NCI-H510A (cell line): Measurements from ENCODE around the gene DUSP22.
"Not testable (repeated sequence)": the region's sequence is repeated elsewhere in the genome, so short reads cannot be mapped to it uniquely, and the experiment has no call there.

Experiments
- DNase-seq: peaks from one replicate; lab custom pipeline; 2025; lab: John Stamatoyannopoulos, UW

DUSP22 gene

GRCh38 chr6:323730-324088 lies 31.4 kb downstream of the DUSP22 start:
- no peak for DNase-seq

- DNase-seq, result no peak
Measured at GRCh38 chr6:324116-324728, 31.9 kb downstream of the DUSP22 start.

DNA sequence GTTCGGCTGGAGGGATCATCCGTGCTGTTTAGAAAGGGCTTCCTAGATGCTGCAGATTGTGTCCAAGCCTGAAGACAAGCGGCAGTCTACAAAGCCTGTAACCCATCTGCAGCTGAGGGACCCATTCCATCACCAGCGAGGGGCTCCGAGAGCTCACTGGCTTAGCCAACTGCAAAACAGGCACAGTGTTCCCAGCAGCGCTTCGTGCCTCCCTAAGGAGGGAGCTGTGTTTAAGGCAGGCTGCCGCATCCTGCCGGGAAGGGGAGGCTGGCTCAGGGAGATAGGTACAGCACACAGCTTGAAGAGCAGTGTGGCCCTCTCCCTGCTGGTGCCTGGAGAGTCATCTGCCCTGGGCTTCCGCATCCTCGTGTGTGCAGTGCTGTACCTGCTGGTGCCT lies 32.4 kb downstream of the DUSP22 start:
- DNase-seq, result no peak

DNA sequence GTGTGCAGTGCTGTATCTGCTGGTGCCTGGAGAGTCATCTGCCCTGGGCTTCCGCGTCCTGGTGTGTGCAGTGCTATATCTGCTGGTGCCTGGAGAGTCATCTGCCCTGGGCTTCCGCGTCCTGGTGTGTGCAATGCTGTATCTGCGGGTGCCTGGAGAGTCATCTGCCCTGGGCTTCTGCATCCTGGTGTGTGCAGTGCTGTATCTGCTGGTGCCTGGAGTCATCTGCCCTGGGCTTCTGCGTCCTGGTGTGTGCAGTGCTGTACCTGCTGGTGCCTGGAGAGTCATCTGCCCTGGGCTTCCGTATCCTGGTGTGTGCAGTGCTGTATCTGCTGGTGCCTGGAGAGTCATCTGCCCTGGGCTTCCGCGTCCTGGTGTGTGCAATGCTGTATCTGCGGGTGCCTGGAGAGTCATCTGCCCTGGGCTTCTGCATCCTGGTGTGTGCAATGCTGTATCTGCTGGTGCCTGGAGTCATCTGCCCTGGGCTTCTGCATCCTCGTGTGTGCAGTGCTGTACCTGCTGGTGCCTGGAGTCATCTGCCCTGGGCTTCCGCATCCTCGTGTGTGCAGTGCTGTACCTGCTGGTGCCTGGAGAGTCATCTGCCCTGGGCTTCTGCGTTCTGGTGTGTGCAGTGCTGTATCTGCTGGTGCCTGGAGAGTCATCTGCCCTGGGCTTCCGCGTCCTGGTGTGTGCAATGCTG lies 33.0 kb downstream of the DUSP22 start:
- not testable (repeated sequence) for DNase-seq

DNA sequence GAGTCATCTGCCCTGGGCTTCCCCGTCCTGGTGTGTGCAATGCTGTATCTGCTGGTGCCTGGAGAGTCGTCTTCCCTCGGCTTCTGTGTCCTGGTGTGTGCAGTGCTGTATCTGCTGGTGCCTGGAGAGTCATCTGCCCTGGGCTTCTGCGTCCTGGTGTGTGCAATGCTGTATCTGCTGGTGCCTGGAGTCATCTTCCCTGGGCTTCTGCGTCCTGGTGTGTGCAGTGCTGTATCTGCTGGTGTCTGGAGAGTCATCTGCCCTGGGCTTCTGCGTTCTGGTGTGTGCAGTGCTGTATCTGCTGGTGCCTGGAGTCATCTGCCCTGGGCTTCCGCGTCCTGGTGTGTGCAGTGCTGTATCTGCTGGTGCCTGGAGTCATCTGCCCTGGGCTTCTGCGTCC lies 33.8 kb downstream of the DUSP22 start:
- DNase-seq, result not testable (repeated sequence)

DNA sequence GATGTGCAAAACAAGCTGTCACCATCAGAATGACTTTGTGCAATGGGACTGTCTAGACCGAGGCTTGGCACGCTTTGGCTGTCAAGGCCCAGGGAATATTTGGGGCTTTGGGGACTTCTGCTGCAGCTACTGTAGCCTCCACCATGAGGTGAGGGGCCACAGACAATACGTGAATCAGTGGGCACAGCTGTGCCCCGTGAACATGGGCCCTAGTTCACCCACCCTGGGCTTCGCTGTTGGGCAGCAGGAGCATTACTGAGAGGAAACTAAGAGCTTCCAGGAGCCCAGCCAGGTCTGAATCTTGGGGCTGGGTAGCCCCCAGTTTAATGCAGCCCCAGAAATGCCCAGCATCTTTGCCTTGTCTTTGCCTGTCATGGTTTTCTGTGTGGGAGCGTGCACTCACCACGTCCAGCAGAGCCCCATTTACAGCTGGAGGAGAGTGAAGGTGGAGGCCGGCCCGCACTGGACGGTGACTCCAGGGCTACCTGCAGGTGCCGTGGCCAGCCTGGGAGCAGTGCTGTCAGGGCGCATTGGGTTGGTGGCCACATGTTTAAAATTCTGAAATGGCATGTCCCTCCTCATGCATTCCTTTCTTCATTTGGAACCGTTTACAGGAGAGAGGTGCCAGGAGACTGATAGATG lies 34.7 kb downstream of the DUSP22 start:
- no peak for DNase-seq

DNA sequence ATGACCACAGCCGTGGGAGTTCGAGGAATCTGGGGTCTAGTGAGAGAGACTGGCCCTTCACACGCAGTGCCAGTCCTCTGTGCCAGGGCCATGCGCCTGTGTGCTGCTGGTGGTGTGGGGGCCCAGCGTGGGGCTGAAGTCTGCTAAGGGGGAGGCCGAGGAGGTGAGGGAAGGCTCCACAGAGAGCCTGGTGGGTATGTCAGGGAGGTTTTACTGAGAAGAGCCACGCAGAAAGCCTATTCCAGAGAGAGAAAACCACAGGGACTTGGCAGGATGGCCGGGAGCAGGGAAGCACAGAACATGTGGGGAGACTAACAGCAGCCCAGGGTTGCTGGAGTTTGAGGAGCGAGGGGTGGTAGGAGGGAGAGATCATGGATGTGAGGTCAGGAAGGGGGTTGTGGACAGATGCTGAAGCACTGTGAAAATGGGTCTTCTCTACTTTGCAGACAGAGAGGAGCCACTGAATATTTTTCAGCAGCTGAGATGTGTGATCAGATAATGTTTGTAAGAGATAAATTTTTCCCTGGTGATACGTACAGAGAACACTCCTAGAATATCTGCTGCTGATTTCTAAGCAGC lies 35.3 kb downstream of the DUSP22 start:
- DNase-seq, result no peak

DNA sequence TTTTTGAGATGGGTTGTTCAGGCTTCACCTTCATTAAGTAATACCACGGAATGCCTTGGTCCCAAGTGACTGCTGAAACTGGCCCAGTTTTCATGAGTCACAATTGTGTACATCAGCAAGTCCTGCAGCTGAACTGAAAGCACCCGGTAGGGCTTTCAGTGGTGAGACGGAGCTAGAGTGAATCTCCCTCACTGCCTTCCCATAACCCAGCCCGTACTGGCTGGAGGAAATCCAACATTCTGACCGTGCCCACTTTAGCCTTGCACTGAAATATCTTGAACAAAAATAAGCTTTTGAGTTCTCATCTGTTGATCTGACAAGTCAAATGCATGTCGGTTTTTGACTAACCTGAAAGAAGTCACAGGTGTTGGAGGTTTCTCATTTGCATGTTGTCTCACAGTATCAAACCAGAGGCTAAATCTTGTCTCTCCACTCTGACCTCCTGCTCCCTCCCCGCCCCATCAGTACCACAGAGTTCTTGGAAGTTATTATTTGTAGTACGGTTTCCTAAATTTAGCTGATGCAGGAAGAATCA lies 35.9 kb downstream of the DUSP22 start:
- DNase-seq, result no peak

DNA sequence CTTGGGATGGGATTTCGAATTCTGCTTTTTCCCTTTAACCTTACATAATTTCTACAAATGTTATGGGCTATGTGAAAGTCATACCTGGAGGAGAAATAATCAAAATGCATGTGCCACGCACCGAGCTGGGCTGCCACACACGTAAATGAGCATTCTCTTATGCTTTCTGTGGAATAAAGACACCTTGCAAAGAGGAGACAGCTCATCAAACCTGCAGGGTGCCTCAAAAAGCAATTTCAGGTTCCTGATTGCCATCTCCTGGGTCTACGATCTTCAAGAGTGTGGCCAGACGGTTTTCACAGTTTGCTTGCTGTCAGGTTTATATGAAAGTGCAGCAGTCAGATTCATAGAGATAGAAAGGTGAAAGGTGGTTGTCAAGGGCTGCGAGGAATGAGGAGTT lies 36.6 kb downstream of the DUSP22 start:
- no peak for DNase-seq

GRCh38 chr6:329888-330691 lies 37.8 kb downstream of the DUSP22 start:
- no peak for DNase-seq

GRCh38 chr6:330948-331347 lies 38.7 kb downstream of the DUSP22 start:
- no peak for DNase-seq

- no peak for DNase-seq
Measured at GRCh38 chr6:331622-332521, 39.6 kb downstream of the DUSP22 start.

DNA sequence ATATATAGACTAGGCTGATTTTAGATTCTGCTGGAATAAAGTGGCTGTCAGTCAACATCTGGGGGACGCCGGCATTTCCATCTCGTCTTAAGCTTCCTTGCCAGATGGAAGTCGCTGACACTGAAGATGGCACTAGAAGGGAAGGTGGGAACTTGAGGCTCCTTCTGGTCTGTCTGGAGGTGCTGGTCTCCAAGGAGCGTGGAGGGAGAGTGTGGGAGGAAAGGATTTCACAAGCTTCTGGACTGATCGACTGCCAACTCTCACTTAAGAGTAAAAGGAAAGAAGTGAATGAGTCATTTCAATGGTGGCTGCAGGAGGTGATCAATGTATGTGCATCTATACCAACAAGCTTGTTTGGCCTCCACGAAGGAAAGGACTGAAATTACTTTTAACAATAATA lies 40.4 kb downstream of the DUSP22 start:
- DNase-seq, result no peak

- no peak for DNase-seq
Measured at GRCh38 chr6:333379-334002, 41.2 kb downstream of the DUSP22 start.

DNA sequence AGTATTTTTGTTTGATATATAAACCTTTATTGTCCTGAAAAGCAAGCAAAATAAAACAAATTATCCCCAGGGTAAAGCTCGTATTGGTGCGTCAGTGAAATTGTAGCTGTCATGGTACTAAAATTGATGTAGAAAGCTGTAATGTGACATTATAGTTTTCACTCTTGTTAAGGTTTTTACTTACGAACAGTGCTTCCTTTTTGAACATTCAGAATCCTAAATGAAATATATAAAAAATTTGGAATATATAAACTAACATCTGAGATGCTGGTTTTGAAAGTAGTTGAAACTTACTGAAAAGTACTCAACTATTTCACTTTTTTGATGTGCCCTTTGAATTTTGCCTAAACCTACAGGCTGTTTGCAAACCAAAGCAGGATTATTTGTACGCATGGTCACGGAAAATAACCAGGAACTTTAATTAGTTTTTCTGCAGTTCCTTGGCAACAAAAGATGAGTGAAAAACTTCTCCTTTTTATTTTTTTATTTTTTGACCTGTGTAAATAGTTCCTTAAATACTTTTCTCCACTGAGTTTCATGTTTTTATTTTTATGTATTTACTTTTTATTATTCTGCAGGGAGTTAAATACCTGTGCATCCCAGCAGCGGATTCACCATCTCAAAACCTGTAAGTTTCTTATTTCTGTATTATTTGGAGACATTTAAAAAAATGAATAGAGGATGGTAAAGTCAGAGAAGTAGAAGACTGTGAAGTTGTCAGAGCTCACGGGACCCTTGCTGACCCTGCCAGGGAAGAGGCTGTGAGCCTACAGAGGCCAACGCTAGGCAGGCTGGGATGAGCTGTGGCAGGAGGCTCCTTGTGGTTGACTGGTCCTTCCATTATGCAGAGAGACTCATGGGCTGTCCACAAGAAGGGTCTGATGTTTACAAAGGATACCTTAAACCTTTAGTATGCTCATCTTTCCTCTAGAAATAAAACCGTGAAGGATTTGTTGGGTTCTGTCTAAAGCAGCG lies 42.5 kb downstream of the DUSP22 start:
- no peak for DNase-seq

GRCh38 chr6:335572-335971 lies 43.3 kb downstream of the DUSP22 start:
- DNase-seq, result no peak

- no peak for DNase-seq
Measured at GRCh38 chr6:336159-337114, 44.1 kb downstream of the DUSP22 start.

GRCh38 chr6:337805-338368 lies 45.6 kb downstream of the DUSP22 start:
- DNase-seq, result no peak
